ENCODE results near the gene TYROBP.

DNA sequence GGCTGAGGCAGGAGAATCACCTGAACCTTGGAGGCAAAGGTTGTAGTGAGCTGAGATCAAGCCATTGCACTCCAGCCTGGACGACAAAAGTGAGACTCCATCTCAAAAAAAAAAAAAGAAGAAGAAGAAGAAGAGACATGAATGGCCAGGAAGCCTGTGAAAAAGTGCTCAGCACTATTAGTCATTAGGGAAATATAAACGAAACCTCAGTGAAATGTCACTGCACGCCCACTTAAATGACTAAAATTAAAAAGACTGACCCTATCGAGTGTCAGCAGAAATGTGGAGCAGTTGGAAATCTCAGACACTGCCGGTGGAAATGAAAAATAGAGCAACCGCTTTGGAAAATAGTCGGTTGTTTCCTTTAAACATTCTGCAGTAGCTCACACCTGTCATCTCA lies 5.5 kb upstream of the TYROBP start:
- TF ChIP-seq POLR2A (IDR thresholded peaks at IDR 0.05) (no peak), CTCF (IDR thresholded peaks at IDR 0.05 in 8 of 11, conservative IDR thresholded peaks at IDR 0.05 in 3 of 11) (no peak), POLR2AphosphoS5 (IDR thresholded peaks at IDR 0.05) (no peak)

All from spleen (tissue), 7 donors.